OCI-LY1 (cell line): Measurements from ENCODE around the gene ACVR2A.

Experiments
- H2AFZ ChIP-seq: fragments of 200-600 bp; sonication (generic), shearing (Covaris generic); 2 replicates; pipeline ENCODE4 v1.6.0; 2014; ENCODE audit warnings: antibody characterized with exemption, mild to moderate bottlenecking, low read length
- H3F3A ChIP-seq: fragments of 200-600 bp; sonication (generic), shearing (Covaris generic); 2 replicates; pipeline ENCODE4 v1.6.0; 2014; ENCODE audit warnings: mild to moderate bottlenecking, antibody characterized with exemption, low read length, moderate library complexity; ENCODE audit not compliant: insufficient read depth
- H3K27ac ChIP-seq: fragments of 200-600 bp; sonication (generic); 2 replicates; pipeline ENCODE4 v1.5.1; 2014; ENCODE audit warnings: low read length, mixed run types, mild to moderate bottlenecking, low read depth; ENCODE audit not compliant: poor library complexity, severe bottlenecking
- H3K27me3 ChIP-seq: fragments of 200-600 bp; sonication (generic); 2 replicates; pipeline ENCODE4 v1.6.0; 2014; ENCODE audit warnings: antibody characterized with exemption, mild to moderate bottlenecking, low read length, moderate library complexity; ENCODE audit not compliant: insufficient read depth
- H3K36me3 ChIP-seq: fragments of 200-600 bp; sonication (generic); 2 replicates; pipeline ENCODE4 v1.6.1; 2014; ENCODE audit warnings: mild to moderate bottlenecking, antibody characterized with exemption, low read length, moderate library complexity, mixed read lengths; ENCODE audit not compliant: insufficient read depth
- H3K4me1 ChIP-seq: fragments of 200-600 bp; sonication (generic); 2 replicates; pipeline ENCODE4 v1.5.1; 2014; ENCODE audit warnings: mild to moderate bottlenecking, low read length, moderate library complexity; ENCODE audit not compliant: insufficient read depth, severe bottlenecking
- H3K4me2 ChIP-seq: fragments of 200-600 bp; sonication (generic), shearing (Covaris generic); 2 replicates; pipeline ENCODE4 v1.6.1; 2014; ENCODE audit warnings: low read length
- H3K4me3 ChIP-seq: fragments of 200-600 bp; sonication (generic); 2 replicates; pipeline ENCODE4 v1.5.1; 2014; ENCODE audit warnings: low read length, low read depth, mild to moderate bottlenecking, mixed read lengths; ENCODE audit not compliant: poor library complexity, severe bottlenecking
- H3K79me2 ChIP-seq: fragments of 200-600 bp; shearing (Covaris generic); 2 replicates; pipeline ENCODE4 v1.6.1; 2016; ENCODE audit warnings: mixed run types, low read length, mixed read lengths; ENCODE audit not compliant: insufficient read depth
- H3K9ac ChIP-seq: fragments of 200-600 bp; sonication (generic), shearing (Covaris generic); 2 replicates; pipeline ENCODE4 v1.6.1; 2014; ENCODE audit warnings: mild to moderate bottlenecking, low read length, mixed read lengths
- H3K9me2 ChIP-seq: fragments of 200-600 bp; sonication (generic), shearing (Covaris generic); 2 replicates; pipeline ENCODE4 v1.6.1; 2014; ENCODE audit warnings: low read depth, mild to moderate bottlenecking, low read length, mixed read lengths
- H3K9me3 ChIP-seq: fragments of 200-600 bp; shearing (Covaris generic); 2 replicates; pipeline ENCODE4 v1.6.1; 2014; ENCODE audit warnings: low read length, mixed read lengths
- H4K20me1 ChIP-seq: fragments of 200-600 bp; sonication (generic), shearing (Covaris generic); 2 replicates; pipeline ENCODE4 v1.6.0; 2016; ENCODE audit warnings: mild to moderate bottlenecking, low read length; ENCODE audit not compliant: insufficient read depth
- EZH2 ChIP-seq: fragments of 200-600 bp; sonication (generic), shearing (Covaris generic); IDR thresholded peaks from 2 replicates; pipeline ENCODE4 v1.8.0; 2017; ENCODE audit warnings: borderline replicate concordance, mixed run types, mild to moderate bottlenecking, antibody characterized with exemption, low read length, moderate library complexity, mixed read lengths
- TF ChIP-seq, protein P1 (sequence below): fragments of 200-600 bp; sonication (generic), shearing (Covaris generic); IDR thresholded peaks from 2 replicates; pipeline ENCODE4 v1.5.1; 2017; ENCODE audit warnings: mild to moderate bottlenecking, antibody characterized with exemption, low read length, moderate library complexity, mixed read lengths

The ACVR2A gene

DNA sequence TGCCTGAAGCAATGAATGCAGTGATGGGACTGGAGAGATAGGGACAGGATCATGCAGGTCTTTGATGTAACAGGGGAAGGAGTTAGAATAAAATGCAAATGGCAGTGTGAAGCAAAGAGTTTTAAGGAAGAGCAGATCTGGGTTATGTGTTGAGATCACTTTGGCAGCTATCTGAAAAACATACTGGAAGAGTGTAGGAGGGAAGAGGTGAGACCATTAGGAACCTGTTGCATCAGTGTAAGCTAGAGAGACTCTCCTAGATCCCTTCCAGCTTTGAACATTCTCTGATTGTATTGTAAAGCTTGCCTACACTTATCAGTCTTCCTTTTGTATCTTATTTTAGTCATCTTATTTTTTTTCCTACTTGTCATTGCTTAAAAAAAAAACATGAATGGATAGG, 10.5 kb downstream of the ACVR2A start:
- H3K4me2 ChIP-seq, result no peak overlapping the region
- H3K79me2 ChIP-seq, result no peaks in the 10 kb centered on the region
- H3K27ac ChIP-seq, result no peak overlapping the region
- no peak overlapping the region for H3K4me3 ChIP-seq
- H4K20me1 ChIP-seq, result no peaks in the 10 kb centered on the region
- H3K4me1 ChIP-seq, result no peaks in the 10 kb centered on the region
- no peaks in the 10 kb centered on the region for H3K27me3 ChIP-seq
- TF ChIP-seq, protein P1, sequence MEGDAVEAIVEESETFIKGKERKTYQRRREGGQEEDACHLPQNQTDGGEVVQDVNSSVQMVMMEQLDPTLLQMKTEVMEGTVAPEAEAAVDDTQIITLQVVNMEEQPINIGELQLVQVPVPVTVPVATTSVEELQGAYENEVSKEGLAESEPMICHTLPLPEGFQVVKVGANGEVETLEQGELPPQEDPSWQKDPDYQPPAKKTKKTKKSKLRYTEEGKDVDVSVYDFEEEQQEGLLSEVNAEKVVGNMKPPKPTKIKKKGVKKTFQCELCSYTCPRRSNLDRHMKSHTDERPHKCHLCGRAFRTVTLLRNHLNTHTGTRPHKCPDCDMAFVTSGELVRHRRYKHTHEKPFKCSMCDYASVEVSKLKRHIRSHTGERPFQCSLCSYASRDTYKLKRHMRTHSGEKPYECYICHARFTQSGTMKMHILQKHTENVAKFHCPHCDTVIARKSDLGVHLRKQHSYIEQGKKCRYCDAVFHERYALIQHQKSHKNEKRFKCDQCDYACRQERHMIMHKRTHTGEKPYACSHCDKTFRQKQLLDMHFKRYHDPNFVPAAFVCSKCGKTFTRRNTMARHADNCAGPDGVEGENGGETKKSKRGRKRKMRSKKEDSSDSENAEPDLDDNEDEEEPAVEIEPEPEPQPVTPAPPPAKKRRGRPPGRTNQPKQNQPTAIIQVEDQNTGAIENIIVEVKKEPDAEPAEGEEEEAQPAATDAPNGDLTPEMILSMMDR, result no peak
- no peak for TF ChIP-seq EZH2
- no peaks in the 10 kb centered on the region for H3K36me3 ChIP-seq
- no peaks in the 10 kb centered on the region for H3K9me2 ChIP-seq
- no peak overlapping the region for H2AFZ ChIP-seq
- H3K9ac ChIP-seq, result no peak overlapping the region
- H3K9me3 ChIP-seq, result no peaks in the 10 kb centered on the region
- no peaks in the 10 kb centered on the region for H3F3A ChIP-seq

DNA sequence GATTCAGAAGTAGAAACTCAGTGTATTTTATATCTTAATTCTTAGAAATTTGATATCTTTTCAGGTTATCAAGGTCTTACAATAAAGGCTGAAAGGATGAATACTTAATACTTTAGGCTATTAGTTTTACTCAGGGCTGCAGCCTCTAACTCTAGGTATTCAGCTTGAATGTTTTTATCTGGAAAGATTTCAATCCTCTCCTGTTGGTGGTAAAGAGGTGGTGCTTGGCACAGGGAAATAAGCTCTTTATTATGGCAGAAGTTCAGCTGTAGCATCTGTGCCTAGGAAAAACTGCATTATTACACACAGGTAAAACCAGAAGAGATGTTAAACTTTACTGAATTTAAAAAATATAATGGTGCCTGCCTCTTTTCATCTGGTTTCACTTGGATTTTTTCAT, 11.1 kb downstream of the ACVR2A start:
- Histone ChIP-seq H3K9ac (no peak overlapping the region), H3K27me3 (no peaks in the 10 kb centered on the region), H3K79me2 (no peaks in the 10 kb centered on the region), H3F3A (no peaks in the 10 kb centered on the region), H3K27ac (no peak overlapping the region), H3K4me2 (no peak overlapping the region), H3K9me3 (no peaks in the 10 kb centered on the region), H3K9me2 (no peaks in the 10 kb centered on the region), H4K20me1 (no peaks in the 10 kb centered on the region), H2AFZ (no peak overlapping the region), H3K4me3 (no peak overlapping the region), H3K4me1 (no peaks in the 10 kb centered on the region), H3K36me3 (no peaks in the 10 kb centered on the region)
- TF ChIP-seq, protein P1, result no peak

DNA sequence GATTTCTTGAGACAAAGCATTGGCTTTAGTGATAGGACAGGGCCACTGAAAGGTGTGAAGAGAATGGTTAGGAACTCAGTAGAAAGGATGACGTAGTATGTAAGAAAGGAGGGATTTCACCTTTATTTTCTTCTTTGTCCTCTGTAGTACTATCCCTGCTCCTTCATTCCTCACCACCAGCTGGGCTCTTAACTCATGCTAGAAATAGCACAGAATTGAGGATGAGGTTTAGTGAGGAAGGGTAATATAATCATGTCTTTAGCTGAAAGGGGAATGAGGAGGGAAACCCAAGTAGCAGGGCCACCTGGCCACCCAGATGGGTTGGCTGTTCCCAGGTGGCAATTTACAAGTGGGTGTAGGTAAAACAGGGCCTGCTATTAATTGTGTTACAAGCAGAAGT, 15.2 kb downstream of the ACVR2A start:
- Histone ChIP-seq H3K36me3 (no peaks in the 10 kb centered on the region), H3K9me3 (no peaks in the 10 kb centered on the region), H3K27ac (no peak overlapping the region), H2AFZ (no peak overlapping the region), H3K79me2 (no peaks in the 10 kb centered on the region), H3K9ac (no peak overlapping the region), H3K9me2 (no peaks in the 10 kb centered on the region), H3K4me3 (no peak overlapping the region), H3F3A (no peaks in the 10 kb centered on the region), H3K4me1 (no peaks in the 10 kb centered on the region), H4K20me1 (no peaks in the 10 kb centered on the region), H3K4me2 (no peak overlapping the region), H3K27me3 (no peaks in the 10 kb centered on the region)
- TF ChIP-seq, protein P1, result no peak
- TF ChIP-seq EZH2, result no peak
